HG02678 (cell line): ENCODE measurements around the gene NCMAP.

Experiments
- ATAC-seq: cut with Tn5 transposase; IDR thresholded peaks from one replicate; pipeline ENCODE4 v1.9.1; 2021; ENCODE audit warnings: mild to moderate bottlenecking, moderate library complexity; ENCODE audit not compliant: unreplicated experiment

The NCMAP gene

DNA sequence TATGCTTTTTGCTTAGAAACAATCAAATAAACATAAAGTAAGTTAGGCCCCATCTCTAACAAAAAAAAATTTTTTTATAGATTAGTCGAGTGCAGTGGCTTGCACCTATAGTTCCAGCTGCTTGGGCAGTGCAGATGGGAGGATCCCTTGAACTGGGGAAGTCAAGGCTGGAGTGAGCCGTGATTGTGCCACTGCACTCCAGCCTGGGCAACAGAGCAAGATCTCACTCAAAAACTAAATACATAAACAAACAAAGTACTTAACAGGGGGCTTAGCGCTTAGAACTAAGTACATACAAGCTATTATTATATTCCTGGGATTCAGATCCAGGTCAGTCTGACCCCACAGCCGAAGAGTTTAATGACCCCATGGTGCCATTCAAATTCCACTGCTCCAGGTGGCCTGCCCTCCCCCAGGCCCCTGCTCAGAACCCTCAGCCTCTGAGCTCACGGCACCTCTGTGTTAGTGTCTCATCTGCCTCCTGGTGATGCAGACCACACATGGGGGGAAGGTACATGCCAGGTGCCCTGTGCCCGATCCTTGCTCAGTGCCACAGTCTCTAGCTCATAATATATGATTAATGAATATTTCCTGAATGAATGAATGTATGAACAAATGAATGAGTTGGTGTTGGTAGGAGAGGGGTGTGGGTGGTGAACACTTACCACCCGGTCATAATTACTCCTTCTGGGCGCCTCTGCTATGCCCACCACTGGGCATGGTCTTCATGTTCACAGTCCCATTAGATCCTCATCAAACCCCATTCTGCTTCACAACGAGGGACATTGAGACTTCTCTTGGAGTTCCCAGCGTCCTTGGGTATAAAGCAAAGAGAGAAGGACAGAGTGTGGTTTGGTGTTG lies 14.6 kb downstream of the NCMAP start:
- no peak for ATAC-seq

DNA sequence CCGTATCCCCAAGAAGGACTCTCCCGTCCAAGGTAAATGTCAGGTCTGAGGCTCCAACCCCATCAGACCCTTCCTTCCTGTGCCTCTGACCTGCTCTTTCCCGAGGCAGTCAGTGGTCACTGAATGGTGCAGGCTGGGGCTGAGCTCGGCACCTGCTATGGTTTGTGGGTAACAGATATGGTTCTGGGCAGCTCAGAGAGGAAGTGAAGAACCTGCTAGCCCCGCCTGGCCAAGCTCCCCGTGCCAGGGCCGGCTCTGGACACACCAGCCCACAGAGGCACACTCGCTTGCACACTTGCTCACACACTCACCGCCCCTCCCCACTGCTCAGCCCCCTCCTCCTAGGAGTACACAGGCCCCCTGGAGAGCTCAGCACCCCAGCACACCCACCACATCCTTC lies 16.4 kb downstream of the NCMAP start:
- no peak for ATAC-seq

DNA sequence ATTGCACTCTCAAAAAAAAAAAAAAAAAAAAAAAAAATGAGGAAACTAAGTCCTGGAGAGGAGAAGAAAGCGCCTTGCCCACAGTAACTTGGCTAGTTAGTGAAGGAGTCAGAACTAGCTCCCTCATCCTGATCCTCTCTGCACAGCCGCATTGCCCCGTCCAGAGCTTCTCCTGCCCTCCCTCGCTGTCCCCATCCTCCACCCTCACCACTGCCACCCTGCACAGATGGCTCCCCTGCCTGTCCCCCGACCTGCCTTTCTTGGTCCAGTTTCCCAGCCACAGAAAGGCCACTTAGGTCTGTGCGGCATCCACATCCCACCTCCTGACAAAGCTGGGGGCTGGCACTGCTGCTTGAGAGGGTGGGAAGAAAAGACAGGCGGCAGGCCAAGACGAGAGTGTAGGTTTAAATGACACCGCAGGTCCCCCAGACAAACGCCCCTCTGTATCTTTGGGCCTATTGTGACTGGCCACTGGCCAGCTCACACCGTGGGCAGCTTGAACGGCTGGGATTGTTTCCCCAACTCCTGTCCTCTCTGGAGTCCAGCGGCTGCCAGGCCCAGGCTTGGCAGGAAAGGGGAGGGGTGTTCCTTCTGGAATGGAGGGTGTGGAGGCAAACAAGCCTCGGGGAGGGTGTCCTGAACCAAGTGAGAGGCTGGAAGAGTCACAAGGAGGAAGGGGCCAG lies 20.2 kb downstream of the NCMAP start:
- no peak for ATAC-seq

DNA sequence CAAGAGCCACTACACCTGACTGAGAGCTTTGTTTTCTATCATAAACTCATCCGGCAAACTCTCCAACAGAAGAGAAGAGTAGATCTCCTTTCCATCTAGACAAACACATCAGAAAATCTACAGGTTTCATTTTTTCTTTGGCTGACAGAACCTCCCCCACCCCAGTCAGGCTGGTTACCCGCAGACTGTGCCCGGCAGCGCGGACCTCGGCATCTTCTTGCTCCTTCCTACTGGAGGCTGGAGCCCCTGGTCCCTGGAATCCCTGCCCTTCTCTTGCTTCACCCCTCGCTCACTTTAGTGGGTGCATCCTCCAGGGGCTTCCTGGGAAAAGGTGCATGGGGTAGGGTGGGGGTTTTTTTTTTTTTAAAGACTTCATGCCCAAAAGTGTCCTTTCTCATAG lies 23.0 kb downstream of the NCMAP start:
- no peak for ATAC-seq

DNA sequence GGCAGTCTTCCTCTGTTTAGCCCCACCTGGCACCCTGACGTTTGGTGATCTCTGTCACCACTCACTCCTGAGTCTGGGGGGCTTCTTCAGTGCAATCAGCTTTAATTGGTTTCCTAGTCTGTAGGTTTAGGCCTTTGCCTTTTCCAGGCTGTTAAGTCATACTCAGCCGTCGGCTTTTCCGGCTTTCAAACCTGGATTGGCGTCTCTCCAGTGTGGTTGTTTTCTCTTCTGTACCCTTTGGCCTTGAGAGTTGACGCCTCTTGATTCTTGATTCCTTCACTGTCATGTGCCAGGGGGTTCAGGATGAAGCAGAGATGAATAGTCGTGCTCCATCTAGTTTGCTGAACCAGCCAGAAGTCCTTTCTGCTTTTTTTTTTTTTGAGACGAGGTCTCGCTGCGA lies 24.9 kb downstream of the NCMAP start:
- ATAC-seq = no peak

DNA sequence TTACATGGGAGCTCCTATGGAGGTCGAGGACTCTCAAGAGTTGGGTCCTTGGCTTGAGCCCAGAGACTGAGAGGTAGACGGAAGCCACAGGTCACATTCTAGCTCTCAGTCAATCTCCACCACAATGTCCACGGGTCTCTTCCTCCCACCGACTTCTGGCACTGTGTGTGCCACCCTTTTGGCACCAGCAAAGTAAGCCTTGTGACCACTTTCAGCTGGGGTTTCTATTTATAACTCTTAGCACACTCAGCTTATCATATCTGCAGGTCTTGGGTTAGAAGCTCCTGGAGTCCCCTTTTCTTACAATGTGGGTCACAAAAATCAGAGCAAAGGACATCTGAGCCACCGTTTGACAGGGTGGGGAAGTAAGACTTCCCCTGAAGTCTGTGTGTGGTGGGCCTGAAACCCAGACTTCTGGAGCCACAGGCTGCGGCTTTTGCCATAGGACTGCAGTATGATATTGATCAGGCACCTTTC lies 28.3 kb downstream of the NCMAP start:
- no peak for ATAC-seq

DNA sequence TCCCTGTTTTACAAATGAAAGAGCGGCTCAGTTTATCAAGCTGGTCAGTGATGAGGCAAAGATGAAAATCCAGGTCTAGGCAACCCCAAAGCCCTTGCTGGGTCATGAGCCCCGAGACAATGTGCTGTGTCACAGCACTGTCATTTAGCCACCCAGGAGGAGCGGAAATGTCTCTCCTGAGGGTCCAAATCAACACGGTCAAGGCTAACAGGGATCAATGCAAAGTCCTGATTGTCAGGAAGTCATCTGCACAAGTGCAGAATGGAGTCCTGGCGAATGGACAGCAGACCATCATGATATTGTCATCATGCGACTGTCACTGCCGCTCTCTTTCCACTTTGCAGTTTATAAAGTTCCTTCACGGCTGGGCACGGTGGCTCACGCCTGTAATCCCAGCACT lies 30.2 kb downstream of the NCMAP start:
- no peak for ATAC-seq

DNA sequence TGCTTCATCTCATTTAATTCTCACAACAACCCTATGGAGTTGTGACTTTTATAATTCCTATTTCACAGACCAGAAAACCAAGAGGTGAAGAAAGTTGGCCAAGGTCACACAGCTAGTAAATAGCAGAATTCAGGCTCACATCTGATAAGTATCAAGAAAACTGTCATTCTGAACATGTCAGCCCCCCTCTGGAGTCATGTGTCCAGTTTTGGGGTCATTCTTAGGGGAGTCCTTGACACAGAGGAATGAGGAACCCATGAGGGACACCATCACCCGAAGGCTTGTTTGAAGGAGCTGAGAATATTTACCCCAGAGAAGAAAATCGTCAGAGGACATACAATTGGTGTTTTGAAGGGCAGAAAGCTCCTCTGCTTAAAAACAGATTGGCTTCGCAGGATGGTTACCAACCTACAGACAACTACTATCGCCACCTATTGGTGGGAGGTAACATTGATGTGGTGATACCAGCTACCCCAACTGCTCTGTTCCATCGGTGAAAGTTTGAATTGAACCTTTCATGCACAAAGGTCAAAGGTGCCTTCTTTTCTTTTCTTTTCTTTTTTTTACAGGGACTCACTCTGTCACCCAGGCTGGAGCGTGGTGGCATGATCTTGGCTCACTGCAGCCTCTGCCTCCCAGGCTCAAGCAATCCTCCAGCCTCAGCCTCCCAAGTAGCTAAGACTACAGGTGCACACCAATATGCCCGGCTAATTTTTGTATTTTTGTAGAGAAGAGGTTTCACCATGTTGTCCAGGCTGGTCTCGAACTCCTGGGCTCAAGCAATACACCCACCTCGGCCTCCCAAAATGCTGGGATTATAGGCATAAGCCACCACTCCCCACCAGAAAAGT lies 31.3 kb downstream of the NCMAP start:
- ATAC-seq = no peak

DNA sequence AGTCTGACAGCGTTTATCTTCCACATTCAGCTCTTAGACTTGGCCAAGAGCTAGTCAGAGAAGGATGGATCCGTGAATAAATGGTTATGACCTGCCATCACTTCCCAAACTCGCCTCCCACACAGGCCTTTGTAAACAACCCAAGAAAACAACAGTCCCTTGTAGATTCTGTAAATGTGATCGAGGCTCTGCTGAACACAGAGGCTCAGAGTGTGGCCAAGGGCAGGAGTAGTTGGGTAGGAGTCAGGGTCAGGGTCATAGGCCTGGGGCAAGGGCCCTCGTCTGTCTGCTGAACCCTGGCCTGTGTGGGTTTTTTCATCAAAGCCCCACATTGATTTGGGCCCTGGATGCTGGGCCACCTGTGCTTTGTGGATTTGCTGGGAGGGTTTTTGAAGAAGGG lies 32.7 kb downstream of the NCMAP start:
- ATAC-seq = no peak

DNA sequence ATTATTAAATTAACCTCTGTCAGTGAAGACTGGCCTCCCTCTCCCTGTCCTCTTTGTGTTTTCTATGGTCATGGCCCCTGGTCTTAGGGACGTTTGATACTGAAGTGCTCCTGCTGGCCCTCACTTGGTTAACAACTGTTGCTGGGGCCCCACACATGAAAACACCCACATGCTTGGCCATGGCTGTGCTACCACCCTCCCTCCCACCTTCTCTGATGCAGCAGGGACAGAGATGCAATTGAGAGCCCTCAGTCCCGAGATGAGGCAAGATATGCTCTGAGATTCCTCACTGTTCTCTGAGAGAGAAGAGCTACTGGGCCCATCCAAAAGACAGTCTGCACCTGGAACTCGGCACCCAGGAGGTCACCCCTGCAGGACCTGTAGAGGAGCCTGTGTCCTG lies 33.3 kb downstream of the NCMAP start:
- ATAC-seq = no peak

DNA sequence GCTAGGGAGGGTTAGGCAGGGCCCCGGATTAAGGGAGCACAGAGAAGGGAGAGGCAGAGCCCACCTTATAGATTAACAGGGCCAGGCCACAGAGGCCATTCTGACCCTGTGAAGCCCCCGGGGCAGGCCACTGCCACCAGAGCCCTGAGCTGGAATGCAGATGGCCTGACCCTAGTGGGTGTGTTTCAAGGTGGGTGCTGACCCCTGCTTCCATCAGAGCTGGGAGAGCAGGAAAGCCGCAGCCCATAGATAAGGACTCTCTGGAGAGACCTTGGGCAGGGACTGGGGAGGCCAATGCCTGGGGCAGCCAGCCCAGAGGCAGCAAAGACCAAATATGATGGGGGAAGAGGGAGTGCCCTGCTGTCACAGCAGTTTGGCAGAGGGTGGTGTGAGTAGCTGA lies 35.9 kb downstream of the NCMAP start:
- no peak for ATAC-seq

DNA sequence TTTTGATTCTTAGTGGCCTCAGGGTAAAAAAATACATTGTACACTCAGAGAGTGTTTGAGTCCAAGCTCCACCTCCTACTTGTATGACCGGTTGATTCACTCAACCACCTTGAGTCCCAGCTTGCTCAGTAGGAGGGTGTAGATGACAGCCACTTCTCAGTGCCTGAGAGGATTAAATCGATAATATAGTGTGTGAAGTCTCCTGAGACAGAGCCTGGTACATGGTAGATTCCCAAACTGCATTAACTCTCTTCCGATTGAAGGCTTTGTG lies 38.4 kb downstream of the NCMAP start:
- ATAC-seq = no peak

DNA sequence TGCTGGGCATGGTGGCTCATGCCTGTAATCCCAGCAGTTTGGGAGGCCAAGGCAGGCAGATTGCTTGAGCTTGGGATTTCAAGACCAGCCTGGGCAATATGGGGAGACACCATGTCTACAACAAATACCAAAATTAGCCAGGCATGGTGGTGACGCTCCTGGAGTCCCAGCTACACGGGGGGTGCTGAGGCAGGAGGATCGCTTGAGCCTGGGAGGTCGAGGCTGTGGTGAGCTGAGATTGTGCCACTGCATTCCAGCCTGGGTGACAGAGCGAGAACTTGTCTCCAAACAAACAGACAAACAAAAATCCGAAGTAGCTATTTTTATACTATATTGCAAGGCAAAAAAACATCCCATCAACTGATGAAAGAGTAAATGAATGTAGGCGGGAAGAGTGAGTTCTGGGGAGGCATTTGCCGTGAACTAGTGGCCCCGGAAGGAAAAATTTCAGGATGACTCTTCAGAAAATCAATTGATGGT lies 40.6 kb downstream of the NCMAP start:
- no peak for ATAC-seq

DNA sequence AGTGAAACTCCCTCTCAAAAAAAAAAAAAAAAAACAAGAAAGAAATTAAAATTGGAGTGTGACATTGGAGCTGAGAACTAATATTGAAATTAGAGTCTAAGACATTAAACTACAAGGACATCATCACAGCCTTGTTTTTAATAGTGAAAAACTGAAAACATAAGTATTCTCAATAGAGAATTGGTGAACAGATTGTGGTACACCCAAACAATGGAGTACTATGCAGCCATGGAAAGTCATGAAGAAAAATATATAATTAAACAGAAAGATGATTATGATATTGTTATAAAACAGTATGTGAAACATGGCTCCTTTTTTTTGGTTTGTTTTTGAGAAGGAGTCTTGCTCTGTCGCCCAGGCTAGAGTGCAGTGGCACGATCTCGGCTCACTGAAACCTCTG lies 43.4 kb downstream of the NCMAP start:
- ATAC-seq = no peak

DNA sequence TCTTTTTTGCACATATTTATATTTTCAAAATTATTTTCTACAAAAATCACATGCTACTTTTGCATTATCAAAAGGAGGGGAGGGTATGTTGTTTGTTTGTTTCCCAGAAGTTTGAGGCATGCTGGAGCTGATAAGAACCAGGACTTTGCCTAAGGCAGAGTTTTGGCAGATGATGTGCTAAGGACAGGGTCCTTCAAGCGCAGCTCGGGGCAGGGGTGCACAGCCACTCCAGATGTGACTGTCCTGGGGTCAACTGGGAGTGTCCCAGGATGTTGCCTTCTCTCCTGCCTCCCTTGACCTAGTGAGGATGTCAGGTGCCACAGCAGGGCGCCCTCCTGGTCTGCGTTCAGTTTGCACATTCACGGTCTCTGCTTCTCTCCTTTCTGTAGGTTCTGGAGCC lies 44.7 kb downstream of the NCMAP start:
- no peak for ATAC-seq

DNA sequence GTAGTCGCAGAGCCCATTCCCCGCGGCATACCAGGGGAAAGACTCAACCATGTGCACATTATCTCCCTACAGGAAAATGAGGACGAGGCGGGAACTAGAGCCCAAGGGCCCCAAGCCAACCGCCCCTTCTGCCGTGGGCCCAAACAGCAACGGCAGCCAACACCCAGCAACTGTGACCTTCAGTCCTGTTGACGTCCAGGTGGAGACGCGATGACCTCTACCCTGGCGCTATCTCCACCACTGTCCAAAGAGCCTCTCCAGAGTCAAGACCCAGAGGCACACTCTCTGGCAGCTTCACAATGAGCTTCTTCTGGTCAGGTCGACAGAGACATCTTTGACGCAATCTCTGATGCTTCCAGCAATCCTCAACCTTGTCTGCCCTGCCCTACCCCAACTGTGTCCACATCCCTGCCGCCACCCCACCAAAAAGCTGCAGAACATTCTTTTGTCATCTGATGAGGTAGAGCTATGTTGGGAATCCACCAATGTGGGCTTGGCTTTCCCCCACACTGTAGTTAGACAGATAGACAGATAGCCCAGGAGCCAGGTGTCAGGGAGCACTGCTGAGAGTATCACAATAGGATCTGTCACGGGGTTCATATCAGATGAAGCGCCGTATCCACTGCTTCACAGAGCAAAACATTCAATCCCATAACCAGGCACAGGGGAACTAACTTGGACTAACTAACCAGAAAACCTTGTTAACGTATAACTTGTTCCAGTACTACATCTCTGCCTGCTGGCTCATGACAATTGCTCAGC lies 49.8 kb downstream of the NCMAP start:
- ATAC-seq = no peak

DNA sequence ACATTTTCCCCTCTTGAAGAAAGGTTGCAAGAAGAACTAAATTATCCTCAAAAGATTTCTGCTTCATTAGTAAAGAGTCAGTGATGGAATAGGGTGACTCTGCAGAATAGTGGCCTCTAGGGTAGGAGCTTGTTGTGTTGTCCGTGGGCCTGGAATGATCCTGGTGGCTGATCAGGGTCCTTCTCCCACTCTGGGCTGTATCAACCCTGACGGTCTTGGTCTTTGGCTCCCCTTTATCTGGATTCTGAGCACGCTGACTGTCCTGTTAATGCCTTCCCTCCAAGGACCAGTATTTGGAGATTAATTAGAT lies 50.4 kb downstream of the NCMAP start:
- ATAC-seq = no peak

DNA sequence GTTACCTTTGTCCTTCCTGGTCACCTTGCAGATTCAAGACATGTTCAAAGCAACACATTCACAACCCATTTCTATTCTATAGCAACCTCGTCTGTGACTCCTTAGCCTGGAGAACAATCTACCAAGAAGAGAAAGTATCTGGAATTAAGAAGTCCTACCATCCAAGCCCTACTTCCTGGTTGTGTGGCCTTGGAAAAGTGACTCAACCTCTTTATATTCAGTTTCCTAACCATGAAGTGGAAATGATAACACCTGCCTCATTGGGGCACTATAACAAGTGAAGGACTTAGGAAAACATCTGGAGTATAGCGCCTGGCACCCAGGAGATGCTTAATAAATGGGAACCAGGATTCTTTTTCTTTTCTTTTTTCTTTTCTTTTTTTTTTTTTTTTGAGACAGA lies 50.7 kb downstream of the NCMAP start:
- ATAC-seq = no peak

DNA sequence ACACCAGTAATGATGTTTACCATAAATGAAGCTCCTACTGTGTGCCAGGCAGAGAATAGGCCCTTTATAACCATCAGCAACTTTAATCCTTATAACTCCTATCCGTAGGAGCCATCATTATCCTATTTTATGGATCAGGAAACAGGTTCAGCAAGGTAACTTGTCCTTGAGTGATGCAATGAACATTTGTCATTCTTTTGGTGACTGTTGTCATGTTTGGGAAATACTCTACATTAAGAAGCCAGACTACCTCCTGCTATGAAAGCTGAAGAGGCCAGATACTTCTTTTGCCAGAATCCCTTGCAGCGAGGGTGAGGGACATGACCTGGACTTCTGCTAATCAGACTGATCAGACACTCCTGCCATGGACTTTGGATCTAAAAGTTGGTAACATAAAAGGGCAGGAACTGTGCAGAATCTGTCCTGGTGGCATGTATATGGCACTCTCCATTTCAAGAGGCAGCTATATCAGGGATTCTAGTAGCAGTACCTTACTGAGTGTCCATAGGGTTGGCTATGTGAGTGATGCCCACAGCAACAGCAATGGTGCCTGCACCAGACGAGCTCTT lies 54.1 kb downstream of the NCMAP start:
- no peak for ATAC-seq

DNA sequence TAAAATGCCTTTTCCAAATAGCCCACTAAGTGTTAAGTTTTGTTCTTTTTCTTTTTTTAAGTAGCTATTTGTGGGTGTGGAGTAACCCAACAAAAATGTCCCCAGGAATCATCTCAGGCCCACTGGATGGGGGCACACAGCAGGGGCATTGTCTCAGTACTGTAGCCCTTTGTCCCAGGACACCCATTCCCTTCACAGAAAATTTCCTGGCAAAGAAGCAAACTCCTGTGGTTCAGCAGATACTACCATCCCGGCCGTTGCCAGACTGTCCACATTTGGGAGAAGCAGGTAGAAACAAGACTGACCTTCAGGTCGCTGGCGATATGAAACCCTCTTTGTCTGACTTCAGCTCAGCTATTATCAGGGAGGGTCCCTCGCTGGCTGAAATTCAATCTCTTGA lies 63.5 kb downstream of the NCMAP start:
- ATAC-seq = no peak

DNA sequence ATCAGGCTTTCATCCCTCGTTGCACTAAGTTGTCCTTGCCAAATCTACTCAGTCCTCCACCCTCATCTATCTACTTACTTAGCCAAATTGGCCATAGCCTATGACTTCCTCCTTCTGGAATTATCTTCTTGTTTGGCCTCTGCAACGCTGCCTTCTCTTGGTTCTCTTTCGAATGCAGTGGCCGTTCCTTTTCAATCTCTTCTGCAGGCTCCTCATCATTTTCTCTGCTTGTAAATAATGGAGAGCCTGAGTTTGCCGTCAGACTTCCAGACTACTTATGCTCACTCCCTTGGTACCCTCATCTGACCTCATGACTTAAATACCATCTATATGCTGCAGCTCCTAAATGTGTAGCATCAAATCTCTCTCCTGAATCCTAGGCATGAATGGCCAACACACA lies 64.8 kb downstream of the NCMAP start:
- ATAC-seq = no peak
